Lower leg skin (tissue), 4 donors: ENCODE results near the gene TANGO6. TPM values are rescaled to one million over a fixed set of nuclear protein-coding genes. Genes with fewer than 3 reads are reported as not detected.

Experiments
- DNase-seq, 2 donors: peaks; one replicate each; pipeline ENCODE4 v3.0.0-alpha.2; 2019; ENCODE audit warnings: low spot score in 2 of 2
- H3K4me3 ChIP-seq: fragments of 200-600 bp; sonication (generic); 2 replicates; pipeline ENCODE4 v1.5.1; 2017; ENCODE audit warnings: mild to moderate bottlenecking, low read depth; ENCODE audit not compliant: poor library complexity, severe bottlenecking
- POLR2A ChIP-seq, 2 donors: fragments of 450-650 bp; IDR thresholded peaks; one replicate each; pipeline ENCODE4 v1.6.1; 2016 to 2017; ENCODE audit warnings: antibody characterized with exemption in 2 of 2, mild to moderate bottlenecking in 1 of 2, moderate library complexity in 1 of 2
- WGBS, 2 donors: methylation state at CpG; one replicate each; pipeline ENCODE4 v1.1.5; 2018; 5-methylcytosine and 5-hydroxymethylcytosine counted together
- intact Hi-C: fragments of 100-400 bp; cut with DNase I; formaldehyde crosslinking; loops from one replicate; pipeline ENCODE4 v1.15.0; 2023; ENCODE audit warnings: low total_unique reads
- total RNA-seq, 4 donors: library from RNA; depleted of rRNA; stranded (reverse); fragments of >200 nt; gene quantifications; one replicate each; pipeline ENCODE4 v1.1.0, GENCODE V29; 2016
- TF ChIP-seq, protein P1 (sequence below), 3 donors: fragments of 450-650 bp; IDR thresholded peaks; one replicate each; pipeline ENCODE4 v1.5.1; 2016; ENCODE audit warnings: antibody characterized with exemption in 3 of 3, mild to moderate bottlenecking in 3 of 3, moderate library complexity in 2 of 3

TANGO6 gene
- total RNA-seq, 4 donors from 2014 or later: 7.9 to 17.0 (median 8.6) TPM

GRCh38 chr16:68892898-68893297, 49.6 kb downstream of the TANGO6 start:
- TF ChIP-seq POLR2A (IDR thresholded peaks at IDR 0.05): no peak
- TF ChIP-seq, protein P1, sequence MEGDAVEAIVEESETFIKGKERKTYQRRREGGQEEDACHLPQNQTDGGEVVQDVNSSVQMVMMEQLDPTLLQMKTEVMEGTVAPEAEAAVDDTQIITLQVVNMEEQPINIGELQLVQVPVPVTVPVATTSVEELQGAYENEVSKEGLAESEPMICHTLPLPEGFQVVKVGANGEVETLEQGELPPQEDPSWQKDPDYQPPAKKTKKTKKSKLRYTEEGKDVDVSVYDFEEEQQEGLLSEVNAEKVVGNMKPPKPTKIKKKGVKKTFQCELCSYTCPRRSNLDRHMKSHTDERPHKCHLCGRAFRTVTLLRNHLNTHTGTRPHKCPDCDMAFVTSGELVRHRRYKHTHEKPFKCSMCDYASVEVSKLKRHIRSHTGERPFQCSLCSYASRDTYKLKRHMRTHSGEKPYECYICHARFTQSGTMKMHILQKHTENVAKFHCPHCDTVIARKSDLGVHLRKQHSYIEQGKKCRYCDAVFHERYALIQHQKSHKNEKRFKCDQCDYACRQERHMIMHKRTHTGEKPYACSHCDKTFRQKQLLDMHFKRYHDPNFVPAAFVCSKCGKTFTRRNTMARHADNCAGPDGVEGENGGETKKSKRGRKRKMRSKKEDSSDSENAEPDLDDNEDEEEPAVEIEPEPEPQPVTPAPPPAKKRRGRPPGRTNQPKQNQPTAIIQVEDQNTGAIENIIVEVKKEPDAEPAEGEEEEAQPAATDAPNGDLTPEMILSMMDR (IDR thresholded peaks at IDR 0.05): no peak
- no peak for DNase-seq
- WGBS, 2 donors: 95% methylated on average over 2 of the region's 2 CpGs
- intact Hi-C loops: no loop called here
- no peak overlapping the region for H3K4me3 ChIP-seq

- whole genome bisulfite sequencing, 2 donors: 84 to 90% methylated on average over 11 of the region's 11 CpGs
- intact Hi-C loops: no loop called here
- H3K4me3 ChIP-seq: no peak overlapping the region
- peak in 1 of 2 donors; percentile 70 for DNase-seq
- TF ChIP-seq POLR2A (IDR thresholded peaks at IDR 0.05): no peak
- TF ChIP-seq, protein P1 (IDR thresholded peaks at IDR 0.05): no peak
Observed at GRCh38 chr16:68893710-68894705, 50.7 kb downstream of the TANGO6 start.

DNA sequence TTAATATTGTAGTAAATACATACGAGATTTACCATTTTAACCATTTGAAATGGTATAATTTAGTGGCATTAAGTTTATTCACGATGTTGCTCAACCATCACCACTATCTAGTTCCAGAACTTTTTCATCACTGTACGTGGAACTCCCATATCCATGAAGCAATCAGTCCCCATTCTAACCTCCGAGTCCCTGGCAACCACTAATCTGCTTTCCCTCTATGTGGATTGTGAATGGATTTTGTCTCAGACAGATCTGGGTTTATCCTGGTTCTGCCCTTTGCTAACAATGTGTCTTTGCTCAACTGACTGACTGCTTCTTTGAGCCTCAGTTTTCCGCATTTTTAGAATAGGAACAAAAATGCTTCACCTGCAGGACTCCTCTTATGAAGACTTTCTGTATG, 51.4 kb downstream of the TANGO6 start:
- TF ChIP-seq, protein P1 (IDR thresholded peaks at IDR 0.05): no peak
- no peak for TF ChIP-seq POLR2A (IDR thresholded peaks at IDR 0.05)
- no peak overlapping the region for H3K4me3 ChIP-seq
- DNase-seq: no peak
- 89 to 93% methylated on average over 5 of the region's 5 CpGs for WGBS, 2 donors
- intact Hi-C loops: no loop called here

DNA sequence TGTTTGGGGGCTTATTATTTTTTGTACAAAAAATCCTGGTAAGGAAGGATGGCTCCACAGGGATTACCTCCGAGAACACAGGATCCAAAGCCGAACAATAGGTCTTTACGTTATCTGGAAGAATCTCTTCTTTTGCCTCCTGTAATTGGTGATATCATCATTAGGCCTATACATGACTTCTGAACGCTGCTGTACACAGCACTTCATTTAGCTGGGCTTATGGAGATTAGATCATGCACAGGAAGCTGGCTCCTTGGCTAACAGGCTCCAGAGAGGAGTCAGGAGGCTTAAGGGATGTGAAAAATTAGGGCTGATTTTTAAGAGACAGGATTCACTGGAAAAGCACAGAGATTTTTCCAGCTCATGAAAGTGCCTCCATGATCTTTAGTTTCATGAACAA, 54.7 kb downstream of the TANGO6 start:
- no peak for TF ChIP-seq POLR2A (IDR thresholded peaks at IDR 0.05)
- TF ChIP-seq, protein P1 (IDR thresholded peaks at IDR 0.05): no peak
- intact Hi-C loops: no loop called here
- DNase-seq: no peak
- 86 to 90% methylated on average over 4 of the region's 4 CpGs for WGBS, 2 donors
- no peak overlapping the region for H3K4me3 ChIP-seq

- TF ChIP-seq POLR2A (IDR thresholded peaks at IDR 0.05): no peak
- intact Hi-C loops: loop anchor here (10.0 kb wide), 1 partner anchor 225 kb away; no protein-coding TSS in a partner anchor
- 69 to 73% methylated on average over 4 of the region's 4 CpGs for WGBS, 2 donors
- peak in 1 of 2 donors; percentile 21 for DNase-seq
- H3K4me3 ChIP-seq: no peak overlapping the region
Observed at GRCh38 chr16:68900009-68900408, 56.7 kb downstream of the TANGO6 start.
